ENCODE measurements around the gene POLDIP2. TPM values are rescaled to one million over a fixed set of nuclear protein-coding genes. Genes with fewer than 3 reads are reported as not detected.
A peak's percentile ranks its signal among the peaks of the same experiment; 100 is the strongest.

Gene POLDIP2
- total and polyA plus RNA-seq, 9 of the 15 experiments (the other 6 are each of a cell fraction or from before 2014, with no cell fraction given), result 22.0 to 137 (median 104) TPM

- TF ChIP-seq CHD4 (IDR thresholded peaks at IDR 0.05; ENCODE audit: insufficient read depth, insufficient replicate concordance, low read depth, low read length, poor library complexity, severe bottlenecking) (no peak), ZBTB9 (CRISPR knock-in tag; IDR thresholded peaks at IDR 0.05) (peak; percentile 20; the same call in 1 of the 2 replicates), SIN3B (IDR thresholded peaks at IDR 0.05; ENCODE audit: low read depth) (no peak), TAF1 (IDR thresholded peaks at IDR 0.05; ENCODE audit: control insufficient read depth, extremely low read depth, insufficient read depth, low read length, severe bottlenecking) (peak; percentile 14), KDM1A (IDR thresholded peaks at IDR 0.05) (0 out of 4 replicates have a peak, but pooled peaks of 1 of the 2 experiments have one; percentile 25), EP300 (IDR thresholded peaks at IDR 0.05; ENCODE audit: low read length) (no peak), KAT7 (CRISPR knock-in tag; IDR thresholded peaks at IDR 0.05; ENCODE audit: borderline replicate concordance) (no peak), ARID1B (IDR thresholded peaks at IDR 0.05) (peak; percentile 24; the same call in 1 of the 2 replicates), RB1 (IDR thresholded peaks at IDR 0.05; ENCODE audit: low read depth) (peak; percentile 7; the same call in 1 of the 2 replicates), NEUROD1 (IDR thresholded peaks at IDR 0.05; ENCODE audit: borderline replicate concordance, low read depth, low read length, partially characterized antibody) (no peak), ATF3 (IDR thresholded peaks at IDR 0.05) (peak; percentile 90), ATF3 (CRISPR knock-in tag; conservative IDR thresholded peaks at IDR 0.05) (no peak), HNRNPLL (IDR thresholded peaks at IDR 0.05; ENCODE audit: low read depth, low read length, poor library complexity, severe bottlenecking) (peak; percentile 13), ZEB2 (IDR thresholded peaks at IDR 0.05) (peak; percentile 50; the same call in 1 of the 2 replicates), NKRF (IDR thresholded peaks at IDR 0.05; ENCODE audit: borderline replicate concordance) (peak; percentile 4; the same call in 1 of the 2 replicates), ZNF3 (CRISPR knock-in tag; IDR thresholded peaks at IDR 0.05) (no peak), NCOA1 (IDR thresholded peaks at IDR 0.05; ENCODE audit: low read depth) (no peak), MAX (CRISPR knock-in tag; IDR thresholded peaks at IDR 0.05) (no peak)
- TF ChIP-seq, protein P1, sequence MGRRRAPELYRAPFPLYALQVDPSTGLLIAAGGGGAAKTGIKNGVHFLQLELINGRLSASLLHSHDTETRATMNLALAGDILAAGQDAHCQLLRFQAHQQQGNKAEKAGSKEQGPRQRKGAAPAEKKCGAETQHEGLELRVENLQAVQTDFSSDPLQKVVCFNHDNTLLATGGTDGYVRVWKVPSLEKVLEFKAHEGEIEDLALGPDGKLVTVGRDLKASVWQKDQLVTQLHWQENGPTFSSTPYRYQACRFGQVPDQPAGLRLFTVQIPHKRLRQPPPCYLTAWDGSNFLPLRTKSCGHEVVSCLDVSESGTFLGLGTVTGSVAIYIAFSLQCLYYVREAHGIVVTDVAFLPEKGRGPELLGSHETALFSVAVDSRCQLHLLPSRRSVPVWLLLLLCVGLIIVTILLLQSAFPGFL (CRISPR knock-in tag; IDR thresholded peaks at IDR 0.05), result 0 out of 2 replicates have a peak, but pooled peaks have one; percentile 60
Measured at GRCh38 chr17:28335959-28336871, 21.1 kb downstream of the POLDIP2 start (continued).

Data from K562 (cell line).